Heart left ventricle (tissue), 16 donors: ENCODE data around the gene LIN28B. TPM values are rescaled to one million over a fixed set of nuclear protein-coding genes. Genes with fewer than 3 reads are reported as not detected.
"Not testable (repeated sequence)": the region's sequence is repeated elsewhere in the genome, so short reads cannot be mapped to it uniquely, and the experiment has no call there.

Source experiments
- ATAC-seq, 4 donors: fragments of 200-7000 bp; cut with Tn5 transposase; one replicate each; pipeline ENCODE4 v1.9.1; 2020 to 2022; ENCODE audit warnings: moderate library complexity in 4 of 4, mild to moderate bottlenecking in 3 of 4, moderate number of reproducible peaks in 1 of 4
- DNase-seq, 5 donors: peaks; one replicate each; pipeline ENCODE4 v3.0.0-alpha.2; 2020
- H3K27ac ChIP-seq, 12 donors: fragments of 200-600 bp; sonication (generic) in 4 of 12; one replicate each; pipeline versions ENCODE4 v1.5.0 to v1.8.0; 2016 to 2022; ENCODE audit warnings: mild to moderate bottlenecking in 2 of 12
- H3K27me3 ChIP-seq, 9 donors: fragments of 200-600 bp; sonication (generic) in 2 of 9; one replicate each; pipeline versions ENCODE4 v1.5.1 to v1.8.0; 2016 to 2022; ENCODE audit warnings: mild to moderate bottlenecking in 3 of 9
- H3K36me3 ChIP-seq, 9 donors: fragments of 200-600 bp; sonication (generic) in 2 of 9; one replicate each; pipeline versions ENCODE4 v1.5.0 to v1.8.0; 2018 to 2022; ENCODE audit warnings: mild to moderate bottlenecking in 2 of 9
- H3K4me1 ChIP-seq, 12 donors: fragments of 200-600 bp; sonication (generic) in 4 of 12; one replicate each; pipeline versions ENCODE4 v1.5.0 to v1.8.0; 2016 to 2022; ENCODE audit warnings: mild to moderate bottlenecking in 3 of 12
- H3K4me3 ChIP-seq, 12 donors: fragments of 200-600 bp; sonication (generic) in 4 of 12; one replicate each; pipeline versions ENCODE4 v1.5.0 to v1.8.0; 2017 to 2022; ENCODE audit warnings: mild to moderate bottlenecking in 9 of 12, moderate library complexity in 4 of 12
- H3K9me3 ChIP-seq, 12 donors: fragments of 200-600 bp; sonication (generic) in 4 of 12; one replicate each; pipeline versions ENCODE4 v1.5.0 to v1.8.0; 2016 to 2022; ENCODE audit warnings: mild to moderate bottlenecking in 1 of 12
- POLR2A ChIP-seq, 2 donors: fragments of 450-650 bp; IDR thresholded peaks; one replicate each; pipeline ENCODE4 v1.6.1; 2017; ENCODE audit warnings: antibody characterized with exemption in 2 of 2, mild to moderate bottlenecking in 2 of 2, moderate library complexity in 2 of 2
- WGBS, 4 donors: extraction: QIAGEN DNeasy Blood & Tissue Kit in 2 of 4; methylation state at CpG; one replicate each; pipeline versions ENCODE4 v1.1.5 to v1.1.7; 2013 to 2018; 5-methylcytosine and 5-hydroxymethylcytosine counted together
- intact Hi-C, 10 donors: fragments of 100-400 bp; cut with DNase I; formaldehyde crosslinking; loops; one replicate each; pipeline versions ENCODE4 v1.11.1 to v1.14.2; 2022
- polyA plus RNA-seq, 2 donors: library from polyadenylated mRNA; stranded (reverse); fragments of 200-250 nt; gene quantifications; one replicate each; pipeline ENCODE4 v1.2.3, GENCODE V29; 2013
- total RNA-seq, 9 donors: library from RNA; depleted of rRNA in 2 of 9; stranded (reverse); fragments of >200 nt in 2 of 9; fragmentation: NEBNext Ultra II Directional in 3 of 9; extraction: Animal tissue kit (Norgen Biotek cat#: 25700) in 3 of 9; gene quantifications; one replicate each; pipeline versions ENCODE4 v1.1.0 to v1.2.4, GENCODE V29; 2016 to 2023
- TF ChIP-seq, protein P1 (sequence below), 12 donors: fragments of 200-600 bp; sonication (generic) in 4 of 12; IDR thresholded peaks; one replicate each; pipeline versions ENCODE4 v1.5.0 to v1.8.0; 2018 to 2022; ENCODE audit warnings: antibody characterized with exemption in 12 of 12, mild to moderate bottlenecking in 5 of 12
- donor health status: ischemic (EF 13 %, LVEDD 7.1; RV severe dilation, severe dysfunction).
- donor health status: healthy with polysubstance abuse.
- donor health status: DM: no; HTN: yes; CAD: no.
- donor health status: DM: no; HTN: no; CAD: no.
- donor health status: ischemic (EF 25% LVEDD 6.9; RV normal size, moderate dysfunction).
- donor health status: ischemic (EF 25% LVEDD 5.7; RV mildly dilated, moderate dysfunction).
- donor health status: healthy.
- donor health status: DM: yes; HTN: yes; CAD: no.
- donor health status: ischemic (EF 35%, LVEDD 5.7; RV mildly dilated, moderate dysfunction).
- donor health status: nonischemic (EF 11% LVEDD 7.7; RV severe dilation, severe dysfunction).
- donor health status: DM: yes; HTN: yes; CAD: no.
- donor health status: PGD.
- donor health status: ischemic (EF 29% LVEDD 5.4; RV normal size, mild dysfunction).
- donor health status: nonischemic (EF 23%, LVEDD 6.1; RV moderate dilation, normal function).

Gene LIN28B
- total and polyA plus RNA-seq, 11 donors: not detected

DNA sequence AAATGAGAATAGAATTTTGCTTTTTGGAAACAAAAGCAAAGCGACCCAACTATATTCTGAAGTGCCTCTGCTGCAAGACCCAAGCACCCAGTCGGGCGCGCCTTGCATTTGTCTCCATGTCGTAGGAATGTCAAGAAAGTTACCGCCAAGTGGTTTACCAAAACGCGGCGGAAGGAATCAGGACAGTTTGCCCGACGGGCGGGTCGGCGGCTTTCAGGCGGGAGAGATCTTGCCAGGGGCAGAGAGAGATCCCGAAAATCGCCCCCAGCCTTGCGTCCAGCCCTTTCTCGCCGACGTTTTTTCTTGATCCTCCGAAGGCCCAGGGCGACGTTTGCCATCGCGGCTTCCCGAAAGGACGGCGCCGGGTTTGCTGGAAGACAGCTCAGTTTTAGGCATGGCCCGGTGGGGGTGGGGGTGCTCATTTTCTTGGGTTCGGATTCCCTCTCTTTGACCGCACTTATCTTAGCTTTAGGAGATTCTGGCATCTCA is 4.0 kb upstream of the LIN28B start:
- H3K27me3 ChIP-seq: peaks cover 26 to 100% (median 90%) of the 10 kb centered on the region in 9 donors
- peak in 1 of 5 donors; percentile 32 for DNase-seq
- TF ChIP-seq, protein P1, sequence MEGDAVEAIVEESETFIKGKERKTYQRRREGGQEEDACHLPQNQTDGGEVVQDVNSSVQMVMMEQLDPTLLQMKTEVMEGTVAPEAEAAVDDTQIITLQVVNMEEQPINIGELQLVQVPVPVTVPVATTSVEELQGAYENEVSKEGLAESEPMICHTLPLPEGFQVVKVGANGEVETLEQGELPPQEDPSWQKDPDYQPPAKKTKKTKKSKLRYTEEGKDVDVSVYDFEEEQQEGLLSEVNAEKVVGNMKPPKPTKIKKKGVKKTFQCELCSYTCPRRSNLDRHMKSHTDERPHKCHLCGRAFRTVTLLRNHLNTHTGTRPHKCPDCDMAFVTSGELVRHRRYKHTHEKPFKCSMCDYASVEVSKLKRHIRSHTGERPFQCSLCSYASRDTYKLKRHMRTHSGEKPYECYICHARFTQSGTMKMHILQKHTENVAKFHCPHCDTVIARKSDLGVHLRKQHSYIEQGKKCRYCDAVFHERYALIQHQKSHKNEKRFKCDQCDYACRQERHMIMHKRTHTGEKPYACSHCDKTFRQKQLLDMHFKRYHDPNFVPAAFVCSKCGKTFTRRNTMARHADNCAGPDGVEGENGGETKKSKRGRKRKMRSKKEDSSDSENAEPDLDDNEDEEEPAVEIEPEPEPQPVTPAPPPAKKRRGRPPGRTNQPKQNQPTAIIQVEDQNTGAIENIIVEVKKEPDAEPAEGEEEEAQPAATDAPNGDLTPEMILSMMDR (IDR thresholded peaks at IDR 0.05): no peak
- no peak for TF ChIP-seq POLR2A (IDR thresholded peaks at IDR 0.05)
- H3K9me3 ChIP-seq: peaks cover 0 to 4% (median 0%) of the 10 kb centered on the region in 12 donors
- no peaks in the 10 kb centered on the region for H3K36me3 ChIP-seq
- H3K27ac ChIP-seq: no peak overlapping the region
- 6 to 10% (median 8%) methylated on average over 33 of the region's 33 CpGs for WGBS, 4 donors
- no peak for ATAC-seq
- intact Hi-C loops: no loop called here
- H3K4me3 ChIP-seq: no peak overlapping the region
- H3K4me1 ChIP-seq: no peaks in the 10 kb centered on the region

DNA sequence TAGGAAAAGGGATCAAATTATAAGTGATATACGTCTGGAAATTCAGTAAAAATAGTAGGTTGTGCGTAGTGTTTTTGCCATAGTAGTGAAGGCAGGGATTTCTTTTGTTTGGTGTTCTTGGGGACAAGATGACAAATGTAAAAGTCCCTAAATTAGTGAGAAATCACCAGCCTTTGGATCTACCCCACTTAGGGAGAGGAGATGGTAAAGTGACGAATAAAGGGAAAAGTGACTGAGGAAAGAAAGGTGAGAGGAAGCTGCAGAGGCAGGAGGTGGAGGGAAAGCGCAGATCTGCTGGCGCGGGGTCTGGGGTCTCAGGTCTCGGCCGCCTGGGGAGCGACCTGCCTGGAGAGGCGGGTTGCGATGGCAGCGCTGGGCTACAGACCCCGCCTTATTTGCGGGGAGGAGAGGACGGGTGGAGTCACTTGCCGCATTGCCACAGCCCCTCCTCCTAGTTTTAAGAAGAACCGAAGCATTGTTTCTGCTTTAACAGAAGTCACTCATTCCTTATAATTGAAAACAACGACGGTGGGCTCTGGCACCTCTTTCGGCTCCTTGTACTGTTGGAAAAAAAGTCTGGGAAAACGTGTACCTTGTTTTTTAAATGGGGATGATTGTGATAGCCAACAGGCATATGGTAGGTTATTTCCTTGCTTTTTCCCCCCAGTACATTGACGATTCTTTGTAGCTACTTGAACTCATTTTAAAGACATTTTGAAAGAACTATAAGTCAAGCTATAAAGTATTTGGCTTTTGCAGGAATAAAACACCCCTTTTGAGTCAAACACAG is 3.3 kb upstream of the LIN28B start:
- ATAC-seq, H3K36me3 ChIP-seq, H3K4me3 ChIP-seq, H3K9me3 ChIP-seq, intact Hi-C loops, H3K27ac ChIP-seq, H3K4me1 ChIP-seq: not testable (repeated sequence)
- 4 to 6% (median 6%) methylated on average over 22 of the region's 22 CpGs for WGBS, 4 donors
- H3K27me3 ChIP-seq: peaks cover 33 to 100% (median 92%) of the 10 kb centered on the region in 9 donors
- DNase-seq: peak in 1 of 5 donors; percentile 31

- Histone ChIP-seq H3K36me3 (no peaks in the 10 kb centered on the region), H3K27me3 (peaks cover 36 to 100% (median 94%) of the 10 kb centered on the region in 9 donors), H3K4me3 (no peak overlapping the region), H3K4me1 (peaks cover 0 to 4% (median 0%) of the 10 kb centered on the region in 12 donors), H3K9me3 (peaks cover 0 to 4% (median 0%) of the 10 kb centered on the region in 12 donors), H3K27ac (no peak overlapping the region)
- DNase-seq (no peak), ATAC-seq (no peak)
- TF ChIP-seq POLR2A (IDR thresholded peaks at IDR 0.05): no peak
- TF ChIP-seq, protein P1 (IDR thresholded peaks at IDR 0.05): no peak
- WGBS, 4 donors: 21 to 34% (median 23%) methylated on average over 4 of the region's 4 CpGs
- intact Hi-C loops: no loop called here
These were observed 2.6 kb upstream of the LIN28B start for GRCh38 chr6:104954190-104954797.

- H3K27ac ChIP-seq: no peak overlapping the region
- WGBS, 4 donors: 14 to 19% (median 17%) methylated on average over 5 of the region's 5 CpGs
- no peak overlapping the region for H3K4me3 ChIP-seq
- DNase-seq: no peak
- H3K4me1 ChIP-seq: peaks cover 0 to 4% (median 0%) of the 10 kb centered on the region in 12 donors
- ATAC-seq: no peak
- no peaks in the 10 kb centered on the region for H3K36me3 ChIP-seq
- peaks cover 36 to 100% (median 94%) of the 10 kb centered on the region in 9 donors for H3K27me3 ChIP-seq
- peaks cover 0 to 4% (median 0%) of the 10 kb centered on the region in 12 donors for H3K9me3 ChIP-seq
- intact Hi-C loops: no loop called here
- no peak for TF ChIP-seq POLR2A (IDR thresholded peaks at IDR 0.05)
- TF ChIP-seq, protein P1 (IDR thresholded peaks at IDR 0.05): no peak
These were observed 1.4 kb upstream of the LIN28B start for GRCh38 chr6:104955491-104955890.
